Mammary epithelial cell (primary cell): Measurements from ENCODE around the gene ADAM22.

Experiments
- CTCF ChIP-seq, 2 donors: IDR thresholded peaks in 1 of 2; conservative IDR thresholded peaks in 1 of 2; 2 replicates each; pipeline ENCODE4 v1.5.1; 2011 to 2012; ENCODE audit warnings: inconsistent platforms in 2 of 2, low read length in 2 of 2, mild to moderate bottlenecking in 2 of 2, control low read depth in 1 of 2, low read depth in 1 of 2; ENCODE audit not compliant: insufficient read depth in 1 of 2; ENCODE audit errors: extremely low read depth in 1 of 2
- EZH2 ChIP-seq: IDR thresholded peaks from 2 replicates; pipeline ENCODE4 v1.6.1; 2012; ENCODE audit warnings: low read length, inconsistent platforms, borderline replicate concordance

- no peak for TF ChIP-seq CTCF (conservative IDR thresholded peaks at IDR 0.05 in 1 of 2, IDR thresholded peaks at IDR 0.05 in 1 of 2; ENCODE audit: extremely low read depth in 1 of 2, insufficient read depth in 1 of 2, low read depth in 1 of 2, low read length in 2 of 2)
- no peak for TF ChIP-seq EZH2
Measured at GRCh38 chr7:88217675-88218428, 283.8 kb downstream of the ADAM22 start.
